DLD1 (cell line): ENCODE results near the gene CXorf49.
"Not testable (repeated sequence)": the region's sequence is repeated elsewhere in the genome, so short reads cannot be mapped to it uniquely, and the experiment has no call there.

Experiments
- in situ Hi-C: cut with HindIII; loops from 2 replicates; pipeline ENCODE4 v1.10.0; 2017; ENCODE audit warnings: low sequenced_read_pairs

Gene CXorf49

DNA sequence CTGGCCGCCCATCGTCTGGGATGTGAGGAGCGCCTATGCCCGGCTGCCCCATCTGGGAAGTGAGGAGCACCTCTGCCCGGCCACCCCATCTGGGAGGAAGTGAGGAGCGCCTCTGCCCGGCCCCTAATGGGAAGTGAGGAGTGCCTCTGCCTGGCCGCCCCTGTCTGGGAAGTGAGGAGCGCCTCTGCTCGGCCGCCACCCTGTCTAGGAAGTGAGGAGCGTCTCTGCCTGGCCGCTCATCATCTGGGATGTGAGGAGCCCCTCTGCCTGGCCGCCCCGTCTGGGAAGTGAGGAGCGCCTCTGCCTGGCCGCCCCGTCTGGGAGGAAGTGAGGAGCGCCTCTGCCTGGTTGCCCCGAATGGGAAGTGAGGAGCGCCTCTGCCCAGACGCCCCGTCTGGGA is 42.4 kb downstream of the CXorf49 start:
- in situ Hi-C loops, result not testable (repeated sequence)

DNA sequence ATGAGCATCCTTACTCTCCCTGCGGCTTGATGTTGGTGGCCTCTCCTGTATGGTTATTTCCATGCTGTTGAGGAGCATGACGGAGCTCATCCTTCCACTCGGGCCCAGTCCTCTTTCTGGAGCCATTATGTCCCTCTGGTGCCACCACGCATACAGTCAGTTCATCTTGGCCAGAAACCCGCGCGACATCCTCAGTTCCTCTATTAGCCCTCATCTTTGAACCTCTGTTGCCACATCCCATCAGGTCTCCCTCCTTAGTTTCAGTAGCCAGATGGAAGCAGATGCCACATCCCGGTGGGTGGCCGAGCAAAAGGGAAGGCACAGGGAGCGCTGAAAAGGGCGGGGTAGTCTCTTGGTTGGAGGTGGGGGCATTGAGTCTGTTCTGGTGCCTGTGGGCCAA is 46.1 kb downstream of the CXorf49 start:
- in situ Hi-C loops, result no loop called here

DNA sequence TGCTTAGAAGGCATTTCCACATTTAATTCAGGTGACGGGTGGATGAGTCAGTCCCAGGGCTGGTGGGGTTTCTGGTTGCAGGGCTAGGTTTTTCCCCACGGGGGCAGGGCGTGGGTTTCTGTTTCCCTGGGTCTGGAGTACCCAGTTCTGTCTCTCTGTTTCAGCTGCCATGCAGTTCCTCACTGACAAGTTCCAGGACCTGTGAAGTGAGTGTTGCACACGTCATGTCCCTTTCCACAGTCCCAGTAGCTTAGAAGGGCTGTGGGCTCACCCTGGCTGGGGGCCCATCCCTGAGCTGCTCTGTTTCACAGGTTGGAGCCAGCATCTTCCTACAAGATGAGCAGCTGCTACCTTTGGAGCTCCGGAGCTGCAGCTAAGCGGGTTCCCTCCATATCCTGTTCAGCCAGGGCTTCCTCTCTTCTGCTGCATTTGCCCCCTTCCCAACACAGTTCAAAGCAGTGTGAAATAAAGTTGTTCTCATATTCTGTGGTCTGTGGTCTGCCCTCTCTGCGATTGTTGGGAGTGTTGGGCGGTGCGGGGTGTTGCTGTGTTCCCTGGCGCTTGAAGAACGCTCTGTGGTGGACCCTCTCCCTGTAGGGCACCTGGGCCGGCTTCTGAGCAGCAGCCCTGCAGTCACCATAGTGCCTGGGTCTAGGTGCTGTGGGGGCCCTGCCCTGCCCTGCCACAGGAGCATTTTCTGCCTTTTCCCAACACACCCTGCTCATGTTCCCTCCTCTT is 46.9 kb downstream of the CXorf49 start:
- in situ Hi-C loops, result no loop called here

DNA sequence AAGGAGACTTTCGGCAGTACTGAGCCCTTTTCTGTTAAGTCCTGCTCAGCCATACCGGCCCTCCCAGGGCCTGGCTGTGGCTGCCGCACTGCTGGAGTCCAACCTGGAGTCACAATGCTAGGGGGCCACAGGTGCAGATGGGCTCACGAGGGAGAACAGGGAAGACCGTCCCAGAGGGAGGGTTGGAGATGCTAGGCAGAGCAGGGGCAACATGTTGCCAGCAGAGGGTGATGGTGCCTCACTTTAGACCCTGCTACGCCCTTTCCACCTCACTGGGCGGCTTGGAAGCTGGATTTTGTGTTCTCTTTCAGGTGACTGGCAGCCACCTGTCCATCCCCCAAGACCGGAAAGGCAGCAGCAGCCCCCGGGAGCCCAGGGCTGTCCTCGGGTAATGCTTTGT is 48.1 kb downstream of the CXorf49 start:
- in situ Hi-C loops, result not testable (repeated sequence)

DNA sequence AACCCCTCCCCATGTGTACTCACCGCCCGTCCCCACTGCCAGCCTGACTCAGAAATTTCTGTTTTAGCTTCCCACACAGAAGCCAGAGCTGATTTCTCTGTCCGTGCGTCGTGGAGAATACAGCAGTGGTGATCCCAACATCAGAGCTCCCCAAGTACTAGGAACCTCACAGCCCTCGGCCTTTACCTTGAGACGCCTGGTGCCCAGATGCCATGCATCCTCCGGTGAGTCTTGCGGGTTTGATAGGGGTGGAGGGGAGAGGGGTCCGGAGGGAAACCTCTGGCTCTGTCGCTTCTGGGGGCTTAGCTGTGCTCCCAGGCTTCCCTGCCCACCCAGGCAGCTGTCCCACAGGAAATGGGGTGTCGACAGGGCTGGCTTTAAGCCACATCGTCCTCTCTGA is 48.6 kb downstream of the CXorf49 start:
- in situ Hi-C loops, result no loop called here

DNA sequence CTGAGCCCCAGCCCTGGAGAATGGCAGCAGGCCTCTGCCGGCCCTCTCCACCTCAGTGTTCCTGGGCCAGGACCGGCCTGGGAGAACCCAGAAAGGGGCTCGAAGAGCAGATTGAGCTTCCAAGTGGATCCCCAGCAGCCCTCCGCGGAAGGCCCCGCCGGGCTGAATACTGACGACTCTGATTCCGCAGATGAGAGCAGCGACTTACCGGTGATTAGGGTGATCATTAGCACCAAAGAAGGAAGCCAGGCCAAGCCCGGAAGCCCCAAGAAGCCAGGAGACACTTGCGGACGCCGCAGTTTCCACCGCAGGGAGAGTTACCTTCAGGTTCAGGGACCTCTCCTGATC is 49.9 kb downstream of the CXorf49 start:
- in situ Hi-C loops, result no loop called here

DNA sequence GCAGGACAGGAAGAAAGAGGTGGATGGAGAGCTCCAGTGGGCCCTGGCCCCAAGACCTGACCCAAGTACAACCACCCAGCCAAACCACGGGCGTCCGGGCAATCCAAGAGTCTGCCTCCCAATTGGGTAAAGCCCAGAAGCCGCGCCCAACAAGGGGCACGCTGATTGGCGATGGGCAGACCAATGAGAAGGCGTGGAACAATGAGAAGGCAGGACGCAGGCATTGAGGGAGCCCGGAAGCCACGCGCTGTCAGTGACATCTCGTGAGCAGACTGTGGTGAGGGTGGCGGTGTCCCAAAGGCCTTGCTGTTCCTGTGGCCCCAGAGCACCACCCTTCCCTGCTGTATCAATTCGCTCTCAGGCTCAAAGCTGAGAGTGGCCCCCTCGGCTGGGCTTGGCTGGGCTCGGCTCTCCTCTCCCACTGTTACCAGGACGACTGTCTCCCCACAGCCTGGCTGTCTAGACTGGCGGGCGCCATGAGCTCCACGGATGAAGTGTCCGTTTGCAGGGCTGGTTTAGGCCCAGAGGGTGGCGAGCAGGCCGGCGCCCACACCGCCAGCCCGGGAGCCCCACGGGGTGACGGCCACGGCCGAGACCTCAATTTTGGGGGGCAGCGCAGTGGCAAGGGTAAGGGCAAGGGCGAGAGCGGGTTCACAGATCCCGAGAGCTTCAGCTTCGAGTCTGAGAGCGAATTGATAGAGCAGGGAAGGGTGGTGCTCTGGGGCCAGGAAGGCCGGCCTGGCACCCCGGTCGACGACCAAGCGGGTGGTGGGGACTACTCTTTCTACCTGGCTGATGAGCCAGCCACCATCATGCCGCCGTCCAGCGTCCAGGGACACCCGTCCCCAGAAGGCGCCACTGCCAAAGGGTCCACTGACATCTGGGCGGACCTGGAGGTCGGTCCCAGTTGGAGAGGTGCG is 50.5 kb downstream of the CXorf49 start, which contains the start of gene LOC101059915:
LOC101059915 (plus strand) TSS at position 219 of the 920 bp plus-strand sequence.
- in situ Hi-C loops, result no loop called here

DNA sequence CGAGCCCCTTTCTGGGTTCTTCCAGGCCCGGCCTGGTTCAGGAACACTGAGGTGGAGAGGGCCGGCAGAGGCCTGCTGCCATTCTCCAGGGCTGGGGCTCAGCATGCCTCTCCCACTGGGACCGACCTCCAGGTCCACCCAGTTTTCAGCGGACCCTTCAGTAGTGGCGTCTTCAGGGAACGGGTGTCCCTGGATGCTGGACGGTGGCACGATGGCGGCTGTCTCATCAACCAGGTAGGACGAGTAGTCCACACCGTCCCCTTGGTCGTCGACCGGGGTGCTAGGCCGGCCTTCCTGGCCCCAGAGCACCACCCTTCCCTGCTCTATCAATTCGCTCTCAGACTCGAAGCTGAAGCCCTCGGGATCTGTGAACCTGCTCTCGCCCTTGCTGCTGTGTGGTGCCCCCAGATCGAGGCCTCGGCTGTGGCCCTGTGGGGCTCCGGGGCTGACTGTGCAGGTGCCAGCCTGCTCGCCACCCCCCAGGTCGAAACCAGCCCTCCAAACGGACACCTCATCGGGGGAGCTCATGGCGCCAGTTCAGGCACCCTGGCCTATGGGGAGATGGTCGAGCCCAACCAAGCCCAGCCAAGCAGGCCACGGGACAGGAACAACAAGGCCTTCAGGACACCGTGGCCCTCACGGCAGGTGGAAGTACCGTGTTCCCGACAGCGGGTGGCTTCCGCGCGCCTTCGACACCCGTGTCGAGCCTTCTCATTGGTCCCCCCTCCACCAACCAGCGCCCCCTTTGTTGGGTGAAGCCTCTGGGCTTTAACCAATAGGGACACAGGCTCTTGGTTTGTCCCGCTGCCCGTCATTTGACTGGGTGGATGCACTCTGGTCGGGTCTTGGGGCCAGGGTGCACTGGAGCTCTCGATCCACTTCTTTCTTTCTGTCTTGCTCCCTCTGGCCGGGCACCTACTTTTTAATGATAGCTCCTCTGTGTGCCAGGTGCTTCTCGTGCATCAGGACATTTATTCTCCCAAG is 51.6 kb downstream of the CXorf49 start:
- in situ Hi-C loops, result no loop called here

DNA sequence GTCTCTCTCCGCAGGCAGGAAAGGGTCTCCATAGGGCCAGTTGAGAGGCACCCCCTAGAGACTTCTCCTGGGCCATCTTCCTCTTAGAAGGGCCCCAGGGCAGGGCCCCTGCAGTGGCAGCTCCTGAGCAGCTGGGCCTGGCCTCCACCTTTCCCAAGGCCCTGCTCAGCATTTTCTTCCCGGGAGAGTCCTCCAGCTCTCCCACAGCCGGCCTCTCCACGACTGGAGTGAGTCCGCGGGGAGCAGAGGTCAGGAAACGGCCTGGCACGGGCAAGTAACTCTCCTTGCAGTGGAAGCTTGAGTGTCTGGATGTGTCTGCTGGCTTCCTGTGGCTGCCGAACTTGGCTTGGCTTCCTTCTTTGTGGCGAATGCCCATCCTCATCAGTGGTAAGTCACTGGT is 52.3 kb downstream of the CXorf49 start:
- in situ Hi-C loops, result no loop called here

DNA sequence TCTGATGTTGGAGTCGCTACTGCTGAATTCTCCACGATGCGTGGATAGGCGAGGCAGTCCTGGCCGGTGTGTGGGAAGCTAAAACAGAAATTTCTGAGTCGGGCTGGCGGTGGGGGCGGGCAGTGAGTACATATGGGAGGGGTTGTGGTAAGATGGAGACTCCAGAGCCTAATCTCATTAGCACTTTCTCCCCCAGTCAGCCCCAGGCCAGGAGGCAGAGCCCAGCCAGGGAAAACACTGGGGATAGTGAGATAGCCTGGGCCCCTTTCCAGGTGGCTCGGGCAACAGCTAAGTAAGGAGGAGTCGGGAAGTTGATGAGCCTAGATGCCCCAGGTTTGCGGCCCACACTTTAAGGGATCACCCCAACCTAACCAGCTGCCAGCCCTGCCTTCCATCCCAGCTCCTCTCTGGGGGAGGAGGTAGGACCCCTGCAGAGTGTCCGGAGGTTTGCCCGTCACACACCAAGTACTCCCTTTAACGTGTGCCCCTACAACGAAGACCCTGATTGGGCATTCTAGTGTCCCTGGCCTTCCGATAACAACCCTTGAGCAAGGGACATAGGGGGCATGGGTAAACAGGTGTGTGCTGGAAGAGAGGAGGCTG is 53.1 kb downstream of the CXorf49 start:
- in situ Hi-C loops, result no loop called here
